Measurements from ENCODE around the gene TSPEAR.

The TSPEAR gene

GRCh38 chr21:44589586-44590305 lies 121.6 kb downstream of the TSPEAR start:
- no peak overlapping the region for H3K4me3 ChIP-seq (ENCODE audit: low read depth, low read length)
- no peak for DNase-seq (ENCODE audit: low read depth)
- TF ChIP-seq, protein P1, sequence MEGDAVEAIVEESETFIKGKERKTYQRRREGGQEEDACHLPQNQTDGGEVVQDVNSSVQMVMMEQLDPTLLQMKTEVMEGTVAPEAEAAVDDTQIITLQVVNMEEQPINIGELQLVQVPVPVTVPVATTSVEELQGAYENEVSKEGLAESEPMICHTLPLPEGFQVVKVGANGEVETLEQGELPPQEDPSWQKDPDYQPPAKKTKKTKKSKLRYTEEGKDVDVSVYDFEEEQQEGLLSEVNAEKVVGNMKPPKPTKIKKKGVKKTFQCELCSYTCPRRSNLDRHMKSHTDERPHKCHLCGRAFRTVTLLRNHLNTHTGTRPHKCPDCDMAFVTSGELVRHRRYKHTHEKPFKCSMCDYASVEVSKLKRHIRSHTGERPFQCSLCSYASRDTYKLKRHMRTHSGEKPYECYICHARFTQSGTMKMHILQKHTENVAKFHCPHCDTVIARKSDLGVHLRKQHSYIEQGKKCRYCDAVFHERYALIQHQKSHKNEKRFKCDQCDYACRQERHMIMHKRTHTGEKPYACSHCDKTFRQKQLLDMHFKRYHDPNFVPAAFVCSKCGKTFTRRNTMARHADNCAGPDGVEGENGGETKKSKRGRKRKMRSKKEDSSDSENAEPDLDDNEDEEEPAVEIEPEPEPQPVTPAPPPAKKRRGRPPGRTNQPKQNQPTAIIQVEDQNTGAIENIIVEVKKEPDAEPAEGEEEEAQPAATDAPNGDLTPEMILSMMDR (IDR thresholded peaks at IDR 0.05; ENCODE audit: control insufficient read depth, extremely low read depth, insufficient read depth): no peak

GRCh38 chr21:44589094-44589493 lies 122.3 kb downstream of the TSPEAR start:
- DNase-seq (ENCODE audit: low read depth): no peak
- no peak overlapping the region for H3K4me3 ChIP-seq (ENCODE audit: low read depth, low read length)
- TF ChIP-seq, protein P1 (IDR thresholded peaks at IDR 0.05; ENCODE audit: control insufficient read depth, extremely low read depth, insufficient read depth): no peak

DNA sequence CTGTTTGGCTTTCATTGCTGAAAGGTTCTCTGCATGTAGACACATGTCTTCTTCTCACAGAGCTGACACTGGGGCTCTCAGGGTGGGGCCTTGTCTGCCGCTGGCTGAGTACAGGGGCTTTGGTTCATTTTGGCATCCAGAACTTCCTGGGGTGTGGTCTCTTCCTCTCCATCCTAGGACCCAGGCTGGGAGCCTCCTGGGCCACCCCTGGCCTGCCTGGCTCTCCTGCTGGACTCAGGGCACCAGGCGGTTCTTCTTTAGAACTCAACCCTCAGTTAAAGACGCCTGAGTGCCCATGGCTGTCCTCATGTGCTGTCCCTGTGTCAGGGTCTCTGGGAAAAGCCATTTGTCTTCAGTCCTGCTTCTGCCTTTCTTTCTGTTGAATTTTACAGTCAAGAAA lies 125.5 kb downstream of the TSPEAR start:
- TF ChIP-seq, protein P1 (IDR thresholded peaks at IDR 0.05; ENCODE audit: control insufficient read depth, extremely low read depth, insufficient read depth): no peak
- no peak overlapping the region for H3K4me3 ChIP-seq (ENCODE audit: low read depth, low read length)
- DNase-seq (ENCODE audit: low read depth): no peak

DNA sequence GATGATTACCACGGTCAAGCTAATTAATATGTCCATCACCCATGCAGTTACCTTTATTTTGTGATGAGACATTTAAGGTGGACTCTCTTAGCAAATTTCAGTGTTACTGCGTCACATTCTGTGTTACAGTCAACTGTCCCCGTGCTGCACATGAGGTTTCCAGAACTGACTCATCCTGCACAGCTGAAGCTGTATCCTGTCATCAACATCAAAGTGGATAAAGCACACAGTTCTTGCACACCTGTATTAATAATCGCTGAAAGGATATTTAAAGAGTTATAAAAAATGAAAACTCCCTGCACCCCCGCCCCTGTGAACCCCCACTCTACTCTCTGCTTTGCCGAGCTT lies 127.6 kb downstream of the TSPEAR start:
- TF ChIP-seq, protein P1 (IDR thresholded peaks at IDR 0.05; ENCODE audit: control insufficient read depth, extremely low read depth, insufficient read depth): no peak
- no peak for DNase-seq (ENCODE audit: low read depth)
- no peak overlapping the region for H3K4me3 ChIP-seq (ENCODE audit: low read depth, low read length)

GRCh38 chr21:44583089-44583799 lies 128.1 kb downstream of the TSPEAR start:
- TF ChIP-seq, protein P1 (IDR thresholded peaks at IDR 0.05; ENCODE audit: control insufficient read depth, extremely low read depth, insufficient read depth): no peak
- no peak overlapping the region for H3K4me3 ChIP-seq (ENCODE audit: low read depth, low read length)
- DNase-seq (ENCODE audit: low read depth): no peak

DNA sequence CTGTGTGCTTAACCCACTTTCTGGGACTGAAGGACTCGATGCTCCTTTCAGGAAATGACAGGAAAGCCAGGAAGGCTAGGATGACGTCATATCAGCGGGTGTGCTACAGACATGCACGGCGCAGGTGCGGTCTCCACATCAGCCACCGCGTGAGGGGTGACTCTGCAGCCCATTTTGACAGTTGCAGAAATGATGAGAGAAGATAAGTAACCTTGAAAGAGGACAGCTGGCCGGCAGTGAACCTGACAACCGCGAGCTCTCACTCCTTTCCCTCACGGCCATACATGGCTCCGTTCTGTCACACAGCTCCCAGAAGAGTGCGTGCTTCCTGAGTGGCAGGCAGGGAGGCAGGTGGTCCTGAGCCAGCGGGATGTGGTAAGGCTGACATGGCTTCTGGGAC lies 129.3 kb downstream of the TSPEAR start:
- no peak overlapping the region for H3K4me3 ChIP-seq (ENCODE audit: low read depth, low read length)
- TF ChIP-seq, protein P1 (IDR thresholded peaks at IDR 0.05; ENCODE audit: control insufficient read depth, extremely low read depth, insufficient read depth): no peak
- DNase-seq (ENCODE audit: low read depth): no peak

Data from LNCaP clone FGC (cell line).